Vagina (tissue), 2 donors: ENCODE measurements around the gene RUVBL2. TPM values are rescaled to one million over a fixed set of nuclear protein-coding genes. Genes with fewer than 3 reads are reported as not detected.
"Not testable (repeated sequence)": the region's sequence is repeated elsewhere in the genome, so short reads cannot be mapped to it uniquely, and the experiment has no call there.

Source experiments
- DNase-seq, 2 donors: peaks; one replicate each; pipeline ENCODE4 v3.0.0-alpha.2; 2017; ENCODE audit errors: extremely low spot score in 2 of 2
- H3K27ac ChIP-seq: fragments of 200-600 bp; sonication (generic); one replicate; pipeline ENCODE4 v1.5.1; 2019
- H3K27me3 ChIP-seq: fragments of 200-600 bp; sonication (generic); one replicate; pipeline ENCODE4 v1.5.1; 2019
- H3K36me3 ChIP-seq, 2 donors: fragments of 200-600 bp; sonication (generic); one replicate each; pipeline ENCODE4 v1.5.1; 2017 to 2019
- H3K4me1 ChIP-seq: fragments of 200-600 bp; sonication (generic); one replicate; pipeline ENCODE4 v1.5.1; 2019
- H3K4me3 ChIP-seq, 2 donors: fragments of 200-600 bp; sonication (generic); 1 replicate in 1 of 2; 2 replicates in 1 of 2; pipeline ENCODE4 v1.5.1; 2016 to 2019
- H3K9me3 ChIP-seq: fragments of 200-600 bp; sonication (generic); one replicate; pipeline ENCODE4 v1.5.1; 2019
- CTCF ChIP-seq, 3 experiments: fragments of 450-650 bp in 2 of 3; fragments of 200-600 bp in 1 of 3; sonication (generic) in 1 of 3; IDR thresholded peaks; one replicate each; pipeline ENCODE4 v1.5.1; 2017 to 2019; ENCODE audit warnings: antibody characterized with exemption in 3 of 3, mild to moderate bottlenecking in 2 of 3, moderate library complexity in 2 of 3
- POLR2A ChIP-seq, 2 donors: fragments of 450-650 bp; IDR thresholded peaks; one replicate each; pipeline ENCODE4 v1.6.1; 2017; ENCODE audit warnings: antibody characterized with exemption in 2 of 2, mild to moderate bottlenecking in 2 of 2, moderate library complexity in 2 of 2
- POLR2AphosphoS5 ChIP-seq, 2 donors: sonication (generic); formaldehyde crosslinking; IDR thresholded peaks; one replicate each; pipeline ENCODE4 v1.9.0; 2017; ENCODE audit warnings: antibody characterized with exemption in 2 of 2, mild to moderate bottlenecking in 2 of 2, low read depth in 1 of 2; ENCODE audit not compliant: insufficient read depth in 1 of 2
- intact Hi-C: fragments of 100-400 bp; cut with DNase I; formaldehyde crosslinking; loops from one replicate; pipeline ENCODE4 v1.15.1; 2023
- total RNA-seq: library from RNA; depleted of rRNA; stranded (reverse); fragments of >200 nt; gene quantifications from one replicate; pipeline ENCODE4 v1.2.3, GENCODE V29; 2016

RUVBL2 gene
- total RNA-seq, 1 donor from 2014 or later = 100 TPM

GRCh38 chr19:49016067-49016839 is 22.6 kb downstream of the RUVBL2 start:
- intact Hi-C loops = no loop called here
- peaks cover 6% of the 10 kb centered on the region for H3K27me3 ChIP-seq
- no peak for DNase-seq
- H3K4me3 ChIP-seq = no peak overlapping the region
- no peaks in the 10 kb centered on the region for H3K9me3 ChIP-seq
- H3K4me1 ChIP-seq = peaks cover 26% of the 10 kb centered on the region
- H3K36me3 ChIP-seq = peaks cover 0 to 26% of the 10 kb centered on the region in 2 donors
- TF ChIP-seq CTCF (IDR thresholded peaks at IDR 0.05) (no peak), POLR2AphosphoS5 (IDR thresholded peaks at IDR 0.05; ENCODE audit: insufficient read depth in 1 of 2, low read depth in 1 of 2) (no peak), POLR2A (IDR thresholded peaks at IDR 0.05) (no peak)
- H3K27ac ChIP-seq = no peak overlapping the region

GRCh38 chr19:49017041-49017665 is 23.5 kb downstream of the RUVBL2 start, which contains the start of gene LHB:
TSS of gene LHB (minus strand) at chr19:49017091. CDS start at chr19:49017081, 10 bp downstream.
- no peaks in the 10 kb centered on the region for H3K9me3 ChIP-seq
- no peak for DNase-seq
- intact Hi-C loops = no loop called here
- peaks cover 0 to 19% of the 10 kb centered on the region in 2 donors for H3K36me3 ChIP-seq
- H3K4me3 ChIP-seq = peak within 1 kb of the TSS; percentile 44 to 45
- H3K4me1 ChIP-seq = peaks cover 26% of the 10 kb centered on the region
- peaks cover 6% of the 10 kb centered on the region for H3K27me3 ChIP-seq
- TF ChIP-seq CTCF (IDR thresholded peaks at IDR 0.05) (no peak), POLR2AphosphoS5 (IDR thresholded peaks at IDR 0.05; ENCODE audit: insufficient read depth in 1 of 2, low read depth in 1 of 2) (no peak), POLR2A (IDR thresholded peaks at IDR 0.05) (no peak)
- H3K27ac ChIP-seq = no peak within 1 kb of the TSS

GRCh38 chr19:49017666-49018351 is 24.1 kb downstream of the RUVBL2 start:
- H3K27ac ChIP-seq = no peak overlapping the region
- peak overlapping the region; percentile 44 to 45 for H3K4me3 ChIP-seq
- peaks cover 0 to 12% of the 10 kb centered on the region in 2 donors for H3K36me3 ChIP-seq
- TF ChIP-seq POLR2AphosphoS5 (IDR thresholded peaks at IDR 0.05; ENCODE audit: insufficient read depth in 1 of 2, low read depth in 1 of 2) = no peak
- no peak for DNase-seq
- H3K4me1 ChIP-seq = peaks cover 26% of the 10 kb centered on the region
- intact Hi-C loops = no loop called here
- H3K9me3 ChIP-seq = no peaks in the 10 kb centered on the region
- peaks cover 6% of the 10 kb centered on the region for H3K27me3 ChIP-seq

GRCh38 chr19:49018388-49019241 is 24.9 kb downstream of the RUVBL2 start:
- H3K27ac ChIP-seq, intact Hi-C loops, H3K27me3 ChIP-seq, DNase-seq, H3K36me3 ChIP-seq, H3K9me3 ChIP-seq: not testable (repeated sequence)
- Histone ChIP-seq H3K4me1 (peaks cover 26% of the 10 kb centered on the region), H3K4me3 (peak overlapping the region; percentile 44 to 45)

GRCh38 chr19:49019242-49019932 is 25.7 kb downstream of the RUVBL2 start:
- Histone ChIP-seq H3K36me3 (peaks cover 0 to 8% of the 10 kb centered on the region in 2 donors), H3K4me1 (peaks cover 26% of the 10 kb centered on the region), H3K9me3 (no peaks in the 10 kb centered on the region), H3K27ac (no peak overlapping the region), H3K27me3 (peaks cover 6% of the 10 kb centered on the region), H3K4me3 (peak overlapping the region; percentile 44 to 45)
- DNase-seq = no peak
- intact Hi-C loops = no loop called here
- TF ChIP-seq POLR2A (IDR thresholded peaks at IDR 0.05) (no peak), CTCF (IDR thresholded peaks at IDR 0.05) (no peak), POLR2AphosphoS5 (IDR thresholded peaks at IDR 0.05; ENCODE audit: insufficient read depth in 1 of 2, low read depth in 1 of 2) (peak in 1 of 2 donors; percentile 15)
